ENCODE data around the gene CALN1. TPM values are rescaled to one million over a fixed set of nuclear protein-coding genes. Genes with fewer than 3 reads are reported as not detected.

Gene CALN1
- total RNA-seq, 2 experiments from 2014 or later = not detected

DNA sequence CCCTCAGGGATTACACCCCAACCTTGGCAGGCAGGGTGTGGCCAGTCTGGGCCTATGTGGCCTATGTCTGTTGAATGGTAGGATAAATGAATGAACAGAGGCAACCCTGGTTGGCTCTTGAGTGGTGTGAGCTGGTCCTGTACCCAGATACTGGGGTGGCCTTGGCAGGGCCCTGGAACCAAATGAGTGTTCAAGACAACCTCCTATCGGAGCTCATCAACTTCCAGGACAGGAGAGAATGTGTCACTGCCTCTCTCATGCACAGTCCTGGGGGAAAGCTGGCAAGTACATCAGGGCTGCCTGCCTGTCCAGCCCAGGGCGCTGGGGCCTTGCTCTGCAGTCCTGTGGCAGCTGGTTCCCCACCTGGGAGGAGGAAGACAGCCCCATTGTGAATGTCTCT is 271.6 kb downstream of the CALN1 start:
- Mint-ChIP-seq H3K36me3 (ENCODE audit: low read depth) (no peaks in the 10 kb centered on the region), H3K4me1 (ENCODE audit: low read depth) (no peaks in the 10 kb centered on the region), H3K4me3 (no peak overlapping the region), H3K27ac (no peak overlapping the region), H3K27me3 (ENCODE audit: low read depth) (no peaks in the 10 kb centered on the region), H3K9me3 (ENCODE audit: insufficient read depth) (peaks cover 7% of the 10 kb centered on the region)
- no peak for DNase-seq
- POLR2A ChIA-PET = no interaction called here
- no peak for ATAC-seq
- CTCF ChIA-PET = no interaction called here

DNA sequence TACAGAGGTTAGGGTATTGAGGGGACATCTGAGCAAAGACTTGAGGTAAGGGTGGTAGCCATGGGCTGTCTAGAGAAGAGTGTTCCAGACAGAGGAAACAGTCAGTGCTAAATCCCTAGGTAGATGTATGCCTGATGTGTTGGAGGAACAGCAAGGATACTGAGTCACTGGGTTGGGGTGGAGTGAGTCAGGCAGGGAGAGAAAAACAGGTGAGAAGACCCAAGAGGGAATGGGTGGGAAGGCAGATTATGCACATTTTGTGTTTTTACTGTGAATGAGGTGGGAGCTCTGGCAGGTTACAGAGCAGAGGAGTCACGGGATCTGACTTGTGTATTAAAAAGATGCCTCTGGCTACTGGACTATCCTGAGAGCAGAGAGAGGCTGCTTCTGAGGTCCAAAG is 285.0 kb downstream of the CALN1 start:
- no peaks in the 10 kb centered on the region for H3K4me1 Mint-ChIP-seq (ENCODE audit: low read depth)
- POLR2A ChIA-PET = no interaction called here
- no peaks in the 10 kb centered on the region for H3K36me3 Mint-ChIP-seq (ENCODE audit: low read depth)
- H3K27me3 Mint-ChIP-seq (ENCODE audit: low read depth) = no peaks in the 10 kb centered on the region
- no peak overlapping the region for H3K27ac Mint-ChIP-seq
- CTCF ChIA-PET = no interaction called here
- H3K4me3 Mint-ChIP-seq = no peak overlapping the region
- ATAC-seq (no peak), DNase-seq (no peak)
- H3K9me3 Mint-ChIP-seq (ENCODE audit: insufficient read depth) = peaks cover 24% of the 10 kb centered on the region

DNA sequence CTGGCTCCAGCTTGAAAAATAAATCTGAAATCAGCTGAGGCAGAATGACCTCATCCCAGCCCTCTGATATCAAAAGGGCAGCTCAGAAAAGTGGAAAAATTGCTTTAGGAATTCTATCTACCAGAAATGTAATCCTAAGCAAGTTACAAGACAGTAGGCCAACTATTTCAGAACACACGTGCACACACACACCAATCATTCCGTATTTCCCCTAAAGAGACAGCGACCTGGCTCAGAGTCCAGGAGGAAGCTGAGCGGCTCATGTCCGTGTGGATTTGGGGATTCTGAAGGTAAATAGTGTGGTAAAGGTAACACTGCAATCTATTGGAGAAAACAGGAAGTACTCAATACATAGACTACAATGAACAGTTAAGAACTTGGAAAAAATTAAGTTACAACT is 288.2 kb downstream of the CALN1 start:
- Mint-ChIP-seq H3K9me3 (ENCODE audit: insufficient read depth) (peaks cover 11% of the 10 kb centered on the region), H3K27me3 (ENCODE audit: low read depth) (no peaks in the 10 kb centered on the region), H3K4me1 (ENCODE audit: low read depth) (no peaks in the 10 kb centered on the region), H3K27ac (no peak overlapping the region), H3K4me3 (no peak overlapping the region), H3K36me3 (ENCODE audit: low read depth) (no peaks in the 10 kb centered on the region)
- ATAC-seq (no peak), DNase-seq (no peak)
- CTCF ChIA-PET = no interaction called here
- POLR2A ChIA-PET = interaction anchor here (0.5 kb wide), 1 partner anchor 648 kb away, joined by 4 read pairs; no protein-coding TSS in a partner anchor

DNA sequence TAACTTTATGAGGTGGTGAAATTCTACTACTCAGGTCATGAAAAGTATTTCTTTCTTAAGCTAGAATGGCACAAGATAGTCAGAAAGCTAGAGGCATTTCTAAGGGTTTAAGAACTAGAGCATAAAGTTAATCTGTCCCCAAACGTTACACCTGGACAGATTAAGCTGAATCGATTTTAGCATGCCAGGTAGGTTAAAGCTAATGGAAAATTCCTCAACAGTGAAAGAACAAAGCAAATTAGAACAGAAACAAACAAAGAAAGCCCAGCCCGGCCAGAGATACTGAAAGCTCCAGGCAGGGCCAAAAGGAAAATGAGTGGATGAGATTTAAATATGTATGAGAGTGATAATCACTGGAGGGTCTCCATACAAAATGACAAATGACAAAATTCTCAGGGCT is 293.8 kb downstream of the CALN1 start:
- ChIA-PET POLR2A (no interaction called here), CTCF (no interaction called here)
- no peak for ATAC-seq

DNA sequence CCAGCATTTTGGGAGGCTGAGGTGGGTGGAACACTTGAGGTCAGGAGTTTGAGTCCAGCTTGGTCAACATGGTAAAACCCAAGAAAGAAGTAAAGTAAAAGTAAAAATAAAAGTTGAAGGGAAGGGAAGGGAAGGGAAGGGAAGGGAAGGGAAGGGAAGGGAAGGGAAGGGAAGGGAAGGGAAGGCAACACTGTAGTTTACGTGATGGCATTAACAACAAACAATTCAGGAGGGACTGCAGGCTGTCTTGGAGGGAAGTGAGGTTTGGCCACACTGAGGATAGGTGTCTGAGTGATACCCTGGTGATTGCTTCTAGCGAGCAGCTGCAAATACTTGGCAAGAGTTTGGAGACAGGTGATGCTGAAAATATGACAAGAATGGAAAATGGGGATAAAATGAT is 298.0 kb downstream of the CALN1 start:
- ChIA-PET CTCF (no interaction called here), POLR2A (no interaction called here)
- Mint-ChIP-seq H3K27me3 (ENCODE audit: low read depth) (no peaks in the 10 kb centered on the region), H3K36me3 (ENCODE audit: low read depth) (no peaks in the 10 kb centered on the region), H3K27ac (no peak overlapping the region), H3K4me3 (no peak overlapping the region), H3K4me1 (ENCODE audit: low read depth) (no peaks in the 10 kb centered on the region), H3K9me3 (ENCODE audit: insufficient read depth) (peaks cover 10% of the 10 kb centered on the region)
- DNase-seq (no peak), ATAC-seq (no peak)

More for the DNA sequence above, 293.8 kb downstream of the CALN1 start:
- DNase-seq = no peak
- no peak overlapping the region for H3K27ac Mint-ChIP-seq
- no peaks in the 10 kb centered on the region for H3K4me1 Mint-ChIP-seq (ENCODE audit: low read depth)
- H3K36me3 Mint-ChIP-seq (ENCODE audit: low read depth) = no peaks in the 10 kb centered on the region
- H3K4me3 Mint-ChIP-seq = no peak overlapping the region
- H3K27me3 Mint-ChIP-seq (ENCODE audit: low read depth) = no peaks in the 10 kb centered on the region
- peaks cover 10% of the 10 kb centered on the region for H3K9me3 Mint-ChIP-seq (ENCODE audit: insufficient read depth)

GRCh38 chr7:72112992-72113391 is 299.1 kb downstream of the CALN1 start:
- CTCF ChIA-PET = no interaction called here

DNA sequence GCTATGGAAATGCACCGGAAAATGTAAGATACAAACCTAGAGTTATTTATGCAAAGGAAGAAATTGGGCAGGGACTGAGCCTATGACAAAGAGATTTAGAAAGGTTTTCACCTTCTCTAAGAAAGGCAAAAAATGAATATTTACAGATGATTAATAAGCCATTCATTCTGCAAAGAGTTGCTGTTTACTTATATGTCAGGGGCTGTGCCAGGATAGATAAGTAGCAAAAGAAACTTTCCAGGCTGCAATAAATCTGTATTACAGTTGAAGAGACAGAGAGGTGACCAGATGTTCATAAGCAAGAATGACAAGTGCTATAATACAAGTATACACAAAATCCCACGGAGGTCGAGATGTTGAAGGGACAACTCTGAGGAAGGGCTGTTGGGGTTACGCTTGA is 299.6 kb downstream of the CALN1 start:
- Mint-ChIP-seq H3K27me3 (ENCODE audit: low read depth) (no peaks in the 10 kb centered on the region), H3K4me1 (ENCODE audit: low read depth) (no peaks in the 10 kb centered on the region), H3K9me3 (ENCODE audit: insufficient read depth) (peaks cover 10% of the 10 kb centered on the region), H3K4me3 (no peak overlapping the region), H3K36me3 (ENCODE audit: low read depth) (no peaks in the 10 kb centered on the region), H3K27ac (no peak overlapping the region)
- DNase-seq (no peak), ATAC-seq (no peak)
- POLR2A ChIA-PET = no interaction called here
- CTCF ChIA-PET = no interaction called here

More at GRCh38 chr7:72112992-72113391, 299.1 kb downstream of the CALN1 start:
- no peaks in the 10 kb centered on the region for H3K27me3 Mint-ChIP-seq (ENCODE audit: low read depth)
- DNase-seq (no peak), ATAC-seq (no peak)
- no peak overlapping the region for H3K4me3 Mint-ChIP-seq
- no peaks in the 10 kb centered on the region for H3K4me1 Mint-ChIP-seq (ENCODE audit: low read depth)
- H3K36me3 Mint-ChIP-seq (ENCODE audit: low read depth) = no peaks in the 10 kb centered on the region
- POLR2A ChIA-PET = no interaction called here
- no peak overlapping the region for H3K27ac Mint-ChIP-seq
- peaks cover 10% of the 10 kb centered on the region for H3K9me3 Mint-ChIP-seq (ENCODE audit: insufficient read depth)

DNA sequence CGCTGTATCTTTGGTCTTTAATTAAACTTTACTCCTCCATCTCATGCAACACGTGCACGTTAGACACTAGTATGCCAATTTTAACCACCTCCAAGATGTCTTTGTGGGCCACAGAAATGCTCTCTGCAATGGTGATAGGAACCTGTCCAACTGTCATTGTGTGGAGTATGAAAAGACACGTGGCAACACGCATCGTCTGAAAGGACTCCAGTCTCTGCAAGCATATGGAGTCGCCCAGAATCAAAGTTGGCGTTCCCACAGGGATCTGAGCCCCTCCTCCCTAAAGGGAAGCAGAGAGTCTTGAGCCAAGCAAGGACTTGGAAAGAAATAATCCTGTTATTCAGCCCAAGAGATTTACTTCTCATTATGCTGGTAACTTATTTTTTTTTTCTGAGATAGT is 301.1 kb downstream of the CALN1 start:
- H3K9me3 Mint-ChIP-seq (ENCODE audit: insufficient read depth) = no peaks in the 10 kb centered on the region
- ATAC-seq = no peak
- ChIA-PET CTCF (no interaction called here), POLR2A (no interaction called here)
- DNase-seq = no peak
- H3K27me3 Mint-ChIP-seq (ENCODE audit: low read depth) = no peaks in the 10 kb centered on the region
- no peak overlapping the region for H3K4me3 Mint-ChIP-seq
- no peaks in the 10 kb centered on the region for H3K4me1 Mint-ChIP-seq (ENCODE audit: low read depth)
- H3K27ac Mint-ChIP-seq = no peak overlapping the region
- no peaks in the 10 kb centered on the region for H3K36me3 Mint-ChIP-seq (ENCODE audit: low read depth)

GRCh38 chr7:72109566-72109965 is 302.6 kb downstream of the CALN1 start:
- ATAC-seq (no peak), DNase-seq (no peak)
- Mint-ChIP-seq H3K36me3 (ENCODE audit: low read depth) (no peaks in the 10 kb centered on the region), H3K27ac (no peak overlapping the region), H3K4me3 (no peak overlapping the region), H3K4me1 (ENCODE audit: low read depth) (no peaks in the 10 kb centered on the region), H3K27me3 (ENCODE audit: low read depth) (no peaks in the 10 kb centered on the region), H3K9me3 (ENCODE audit: insufficient read depth) (no peaks in the 10 kb centered on the region)
- ChIA-PET CTCF (no interaction called here), POLR2A (no interaction called here)

- ChIA-PET POLR2A (no interaction called here), CTCF (no interaction called here)
- no peak for ATAC-seq
- Mint-ChIP-seq H3K4me1 (ENCODE audit: low read depth) (no peaks in the 10 kb centered on the region), H3K9me3 (ENCODE audit: insufficient read depth) (peaks cover 5% of the 10 kb centered on the region), H3K36me3 (ENCODE audit: low read depth) (no peaks in the 10 kb centered on the region), H3K27me3 (ENCODE audit: low read depth) (no peaks in the 10 kb centered on the region), H3K4me3 (no peak overlapping the region), H3K27ac (no peak overlapping the region)
- no peak for DNase-seq
These were observed 305.7 kb downstream of the CALN1 start for GRCh38 chr7:72106405-72106804.

- Mint-ChIP-seq H3K36me3 (ENCODE audit: low read depth) (no peaks in the 10 kb centered on the region), H3K27me3 (ENCODE audit: low read depth) (no peaks in the 10 kb centered on the region), H3K27ac (no peak overlapping the region), H3K4me3 (no peak overlapping the region), H3K9me3 (ENCODE audit: insufficient read depth) (peaks cover 9% of the 10 kb centered on the region), H3K4me1 (ENCODE audit: low read depth) (no peaks in the 10 kb centered on the region)
- CTCF ChIA-PET = no interaction called here
- ATAC-seq (no peak), DNase-seq (no peak)
- POLR2A ChIA-PET = no interaction called here
These were observed 310.7 kb downstream of the CALN1 start for GRCh38 chr7:72101444-72101843.

GRCh38 chr7:72099784-72100183 is 312.4 kb downstream of the CALN1 start:
- CTCF ChIA-PET = no interaction called here
- no peaks in the 10 kb centered on the region for H3K36me3 Mint-ChIP-seq (ENCODE audit: low read depth)
- peaks cover 11% of the 10 kb centered on the region for H3K9me3 Mint-ChIP-seq (ENCODE audit: insufficient read depth)
- ATAC-seq (no peak), DNase-seq (no peak)
- no peaks in the 10 kb centered on the region for H3K27me3 Mint-ChIP-seq (ENCODE audit: low read depth)
- POLR2A ChIA-PET = interaction anchor here (0.5 kb wide), 1 partner anchor 54 kb away, joined by 3 read pairs; no protein-coding TSS in a partner anchor
- no peak overlapping the region for H3K4me3 Mint-ChIP-seq
- H3K27ac Mint-ChIP-seq = no peak overlapping the region
- H3K4me1 Mint-ChIP-seq (ENCODE audit: low read depth) = no peaks in the 10 kb centered on the region

DNA sequence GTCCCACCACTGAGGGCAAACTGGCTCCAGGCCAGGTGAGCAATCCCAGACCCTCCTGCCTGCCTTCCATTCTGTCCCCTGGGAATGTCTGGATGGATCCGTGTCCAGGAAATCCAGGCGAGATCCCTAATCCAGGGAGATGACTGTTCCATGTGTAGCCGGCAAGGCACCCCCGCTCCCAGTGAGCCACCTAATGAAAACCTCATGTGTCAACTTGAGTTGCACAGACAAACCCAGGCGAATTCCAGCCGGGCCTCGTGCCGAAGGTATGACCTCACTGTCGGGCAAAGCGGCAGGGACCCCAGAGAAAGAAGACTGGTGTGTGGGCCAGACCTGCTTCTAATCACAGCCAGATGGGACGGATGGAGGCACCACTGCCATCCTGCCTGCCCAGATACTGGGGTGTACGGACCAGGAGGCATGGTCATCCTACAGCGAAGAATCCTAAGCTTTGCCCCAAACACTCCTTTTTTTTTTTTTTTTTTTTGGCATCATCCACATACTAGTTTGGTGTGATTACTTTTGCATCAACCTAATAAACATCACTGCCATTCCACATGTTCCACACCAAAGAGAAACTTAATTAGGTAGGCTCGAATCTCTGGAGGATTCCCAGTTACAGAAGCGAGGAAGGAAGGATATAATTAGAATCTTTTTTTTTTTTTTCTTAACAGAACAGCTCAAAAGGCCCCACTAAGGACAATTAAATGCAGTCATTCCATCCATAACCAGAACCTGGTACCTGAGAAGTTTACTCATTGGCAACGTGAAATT is 313.1 kb downstream of the CALN1 start:
- Mint-ChIP-seq H3K4me3 (no peak overlapping the region), H3K27me3 (ENCODE audit: low read depth) (no peaks in the 10 kb centered on the region), H3K4me1 (ENCODE audit: low read depth) (no peaks in the 10 kb centered on the region), H3K27ac (no peak overlapping the region), H3K9me3 (ENCODE audit: insufficient read depth) (peaks cover 11% of the 10 kb centered on the region), H3K36me3 (ENCODE audit: low read depth) (no peaks in the 10 kb centered on the region)
- ChIA-PET POLR2A (interaction anchor here (0.5 kb wide), 1 partner anchor 53 kb away, joined by 3 read pairs; no protein-coding TSS in a partner anchor), CTCF (no interaction called here)
- DNase-seq (no peak), ATAC-seq (no peak)

All from activated CD8-positive, alpha-beta T cell treated with anti-CD3 and anti-CD28 coated beads, Interleukin-2, amount 10 ng/mL, durations not matched to agents 7 days and 5 days (primary cell).